GM20000 (cell line): ENCODE results near the gene ITIH5.

Source experiments
- DNase-seq: peaks from one replicate; pipeline ENCODE4 v3.0.0; 2012; ENCODE audit warnings: low spot score
- CTCF ChIP-seq: IDR thresholded peaks from 2 replicates; pipeline ENCODE4 v1.5.1; 2012; ENCODE audit warnings: mild to moderate bottlenecking, control low read depth; ENCODE audit errors: extremely low read depth, missing control alignments

Gene ITIH5

GRCh38 chr10:7565871-7566270 lies 100.9 kb downstream of the ITIH5 start:
- DNase-seq = no peak
- TF ChIP-seq CTCF = no peak

GRCh38 chr10:7563770-7564169 lies 103.0 kb downstream of the ITIH5 start:
- DNase-seq = no peak
- no peak for TF ChIP-seq CTCF

DNA sequence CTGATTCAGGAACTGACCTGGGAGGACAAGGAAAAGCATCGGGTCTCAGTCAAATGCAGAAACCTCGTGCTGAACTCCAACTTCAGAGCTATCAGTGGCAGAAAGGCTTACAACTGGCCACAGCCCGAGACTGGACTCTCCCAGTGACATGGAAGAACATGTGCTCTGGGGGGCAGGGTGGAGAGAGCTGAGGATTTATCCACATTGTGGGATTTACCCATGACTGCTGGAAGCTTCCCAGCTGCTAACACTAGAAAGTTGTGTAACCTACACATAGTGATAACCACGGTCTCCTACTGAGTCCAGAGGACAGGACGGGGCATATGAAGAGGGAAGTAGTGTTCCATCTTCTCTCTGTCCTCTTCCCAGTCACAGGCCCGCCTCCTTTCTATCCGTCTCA lies 103.4 kb downstream of the ITIH5 start:
- no peak for TF ChIP-seq CTCF
- no peak for DNase-seq

DNA sequence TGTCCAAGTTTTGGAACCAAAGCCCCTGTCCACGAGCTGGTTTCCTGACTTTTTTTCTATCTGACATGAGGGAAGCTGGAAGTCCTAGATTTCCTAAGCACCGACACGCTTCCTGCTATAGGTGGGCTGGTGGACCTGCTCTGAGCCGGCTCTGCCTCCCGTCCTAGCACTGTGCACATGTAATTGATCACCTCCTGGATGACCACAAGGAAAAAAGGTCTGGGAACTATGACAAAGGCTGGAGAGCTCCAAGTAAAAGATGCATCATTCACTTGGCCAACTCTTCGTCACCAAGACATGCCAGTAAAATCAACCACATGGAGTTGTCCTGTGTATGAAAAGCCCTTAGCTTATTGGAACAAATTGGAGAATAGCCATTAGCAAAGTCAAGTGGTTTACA lies 104.8 kb downstream of the ITIH5 start:
- DNase-seq = no peak
- no peak for TF ChIP-seq CTCF

GRCh38 chr10:7561216-7561893 lies 105.4 kb downstream of the ITIH5 start:
- no peak for TF ChIP-seq CTCF
- DNase-seq = no peak

- TF ChIP-seq CTCF = no peak
- DNase-seq = no peak
Measured at GRCh38 chr10:7560519-7560918, 106.2 kb downstream of the ITIH5 start.

- no peak for DNase-seq
- no peak for TF ChIP-seq CTCF
Measured at GRCh38 chr10:7559386-7559785, 107.4 kb downstream of the ITIH5 start.
